Activated CD8-positive, alpha-beta memory T cell treated with anti-CD3 and anti-CD28 coated beads for 24 hours (primary cell): ENCODE results near the gene EYA4.
"Not testable (repeated sequence)": the region's sequence is repeated elsewhere in the genome, so short reads cannot be mapped to it uniquely, and the experiment has no call there.

Source experiments
- DNase-seq: peaks from one replicate; pipeline ENCODE4 v3.0.0-alpha.2; 2020

Gene EYA4

DNA sequence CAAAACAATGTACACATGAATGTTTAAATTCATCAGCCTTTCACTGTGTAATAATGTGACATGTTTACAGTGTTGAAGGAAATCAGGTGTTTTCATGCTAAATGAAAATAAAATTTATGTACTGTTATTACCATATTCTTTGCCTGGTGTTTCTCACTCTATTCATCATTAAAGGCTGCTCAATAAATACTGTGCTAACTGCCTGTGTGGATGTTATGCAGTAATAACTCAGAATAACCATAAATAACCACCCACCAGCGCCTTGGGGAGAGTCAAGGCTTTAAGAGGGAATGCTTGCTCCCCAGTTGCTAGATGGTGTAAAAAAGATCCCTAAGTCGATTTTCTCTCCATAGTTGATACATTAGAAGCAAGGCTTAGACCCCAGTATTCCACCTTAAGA is 299.9 kb downstream of the EYA4 start:
- no peak for DNase-seq

DNA sequence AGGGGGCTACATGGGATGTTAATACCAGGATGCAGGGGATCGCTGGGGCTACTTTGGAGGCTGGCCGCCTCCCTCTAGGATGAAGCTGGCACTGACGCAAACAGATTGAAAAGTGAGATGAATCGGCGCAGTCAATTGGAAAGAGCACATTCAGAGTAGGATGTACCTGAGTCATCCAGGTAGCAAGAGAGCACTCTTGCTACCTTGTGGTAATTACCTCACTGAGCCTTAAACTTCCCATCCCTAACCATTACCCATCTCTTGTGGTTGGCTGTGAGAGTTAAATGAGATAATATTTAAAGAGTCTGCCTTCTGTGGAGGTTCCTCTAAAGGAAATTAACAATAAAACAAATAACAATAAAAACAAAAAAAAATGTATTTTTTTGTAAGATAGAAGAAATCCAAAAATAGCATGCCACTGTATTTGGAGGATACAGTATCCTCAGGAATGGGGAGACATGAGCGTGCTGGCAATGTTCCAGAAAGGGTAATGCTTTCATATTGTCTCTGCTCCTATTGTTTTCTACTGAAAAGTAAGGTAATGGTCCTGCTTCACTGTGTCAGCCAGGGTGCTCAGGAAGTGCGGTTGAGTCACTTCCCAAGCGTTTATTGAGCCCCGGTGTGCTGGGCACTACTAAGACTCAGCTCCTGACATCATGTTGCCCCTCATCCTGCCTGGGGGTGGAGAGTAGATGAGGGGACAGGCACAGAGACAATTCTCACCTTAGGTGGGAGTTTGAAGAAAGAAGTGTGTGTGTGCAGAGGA is 301.1 kb downstream of the EYA4 start:
- DNase-seq = no peak

DNA sequence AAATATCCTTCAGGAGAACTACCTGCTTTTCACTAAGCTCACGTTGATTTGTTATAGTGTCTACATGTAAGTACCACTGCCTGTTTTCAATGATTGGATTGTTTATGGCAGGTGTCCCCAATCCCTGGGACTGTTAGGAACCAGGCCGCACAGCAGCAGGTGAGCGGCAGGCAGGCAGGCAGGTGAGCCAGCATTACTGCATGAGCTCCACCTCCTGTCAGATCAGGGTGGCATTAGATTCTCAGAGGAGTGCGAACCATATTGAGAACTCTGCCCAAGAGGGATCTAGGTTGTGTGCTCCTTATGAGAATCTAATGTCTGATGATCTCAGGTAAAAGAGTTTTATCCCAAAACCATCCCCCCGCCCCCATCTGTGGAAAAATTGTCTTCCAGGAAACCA is 303.3 kb downstream of the EYA4 start:
- DNase-seq = no peak

DNA sequence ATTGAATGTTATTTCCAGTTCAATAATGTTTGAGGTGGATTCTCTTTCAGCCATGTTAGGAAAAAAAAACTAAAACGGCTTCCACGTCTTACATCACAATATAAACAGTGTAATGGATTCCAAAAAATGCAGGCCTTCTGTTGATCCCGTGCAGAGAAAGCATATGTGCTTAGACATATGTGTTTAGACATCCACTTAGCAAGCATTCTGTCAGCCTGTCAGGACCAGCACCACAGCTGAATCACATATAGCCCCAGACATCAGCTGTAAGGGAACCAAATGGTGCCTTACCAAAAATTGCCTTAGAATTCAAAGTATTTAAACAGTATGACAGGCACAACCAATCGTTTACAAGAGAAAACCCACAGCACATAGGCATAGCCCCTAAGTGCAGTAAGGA is 304.9 kb downstream of the EYA4 start:
- no peak for DNase-seq

DNA sequence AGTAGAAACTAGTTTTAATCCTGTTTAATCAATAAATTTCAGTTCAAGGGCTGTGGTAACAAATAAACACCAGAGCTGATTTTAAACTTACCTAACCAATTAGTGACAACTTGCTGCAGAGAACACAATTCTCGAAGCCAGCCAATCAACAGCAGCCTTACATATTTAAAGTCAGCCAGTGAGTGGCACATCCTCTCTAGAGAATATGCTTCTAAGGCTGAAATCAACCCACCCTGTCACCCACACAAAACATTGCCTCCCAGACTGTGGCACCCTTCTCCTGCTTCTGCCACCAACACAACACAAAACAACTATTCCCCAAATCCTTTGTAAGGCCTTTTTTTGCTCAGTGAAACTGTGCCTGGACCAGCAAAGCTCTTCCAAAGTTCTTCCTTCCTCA is 306.0 kb downstream of the EYA4 start:
- no peak for DNase-seq

DNA sequence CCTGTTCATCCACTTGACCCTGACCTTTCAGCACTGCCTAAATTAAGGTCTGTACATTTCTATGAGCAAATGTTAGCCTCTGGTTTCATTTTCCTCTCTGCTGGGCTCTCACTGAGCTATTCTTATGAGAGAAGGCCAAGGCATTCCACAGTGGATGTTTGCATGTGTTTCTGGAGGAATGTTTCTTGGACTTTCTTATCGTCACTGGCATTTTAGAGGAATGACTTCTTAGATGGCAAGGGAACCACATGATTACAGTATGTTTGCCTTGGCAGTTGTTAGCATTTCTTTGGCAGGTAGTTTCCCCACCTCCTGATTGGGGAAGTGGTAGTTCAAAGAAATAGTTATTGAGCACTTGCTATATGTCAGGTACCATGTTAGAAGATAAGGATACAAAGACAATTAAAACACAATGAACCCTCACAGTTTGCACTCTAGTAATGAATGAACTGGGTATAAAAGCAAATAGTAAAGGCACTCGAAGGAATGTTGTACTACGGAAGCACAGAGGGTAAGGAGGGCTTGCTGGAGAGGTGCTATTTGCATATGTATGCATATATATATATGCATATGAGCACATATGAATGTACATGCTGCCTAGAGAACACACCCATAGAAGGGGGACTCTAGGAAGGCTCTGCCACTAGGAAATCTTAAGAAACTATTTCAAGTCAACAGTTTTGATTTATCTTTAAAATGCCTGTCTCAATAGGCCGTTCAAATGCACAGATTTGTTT is 307.4 kb downstream of the EYA4 start:
- no peak for DNase-seq

DNA sequence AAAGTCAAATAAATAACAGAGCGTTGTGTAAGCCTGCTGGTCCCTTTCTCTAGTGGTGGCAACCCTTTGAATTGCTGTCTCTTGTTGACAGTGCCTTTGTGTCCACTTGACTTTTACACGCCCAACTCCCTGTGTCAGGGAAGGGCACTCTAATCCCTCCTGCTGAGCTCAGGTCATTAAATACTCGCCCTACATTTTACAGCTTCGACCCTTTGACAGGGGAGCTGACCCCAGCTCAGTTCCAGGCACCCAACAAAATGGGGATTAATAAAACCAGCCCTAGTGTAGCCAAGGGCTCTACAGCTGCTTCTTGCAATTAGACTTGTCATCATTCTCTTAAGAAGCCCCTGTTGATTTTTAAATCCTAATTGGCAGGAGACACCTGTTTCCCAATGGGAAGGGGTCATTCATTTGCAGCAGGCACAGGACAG is 308.2 kb downstream of the EYA4 start:
- no peak for DNase-seq

DNA sequence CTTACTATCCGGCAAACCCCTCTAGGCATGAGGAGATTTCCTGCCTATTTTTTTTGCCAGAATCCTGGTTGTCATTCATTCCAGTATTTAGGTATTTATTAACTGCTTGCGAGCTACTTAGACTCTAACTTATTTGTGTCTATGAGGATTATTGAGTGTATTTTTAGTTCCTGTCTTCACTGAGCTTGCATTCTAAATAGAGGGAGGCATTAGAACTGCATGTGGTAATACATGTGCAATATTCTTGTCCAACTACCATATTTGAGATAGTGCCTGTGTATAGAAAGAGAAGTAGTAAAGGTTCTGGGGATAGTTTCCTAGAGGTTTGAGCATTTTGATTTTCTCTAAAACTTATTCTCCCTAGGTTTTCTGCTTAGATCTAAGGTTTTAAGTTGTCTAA is 308.9 kb downstream of the EYA4 start:
- DNase-seq = no peak

DNA sequence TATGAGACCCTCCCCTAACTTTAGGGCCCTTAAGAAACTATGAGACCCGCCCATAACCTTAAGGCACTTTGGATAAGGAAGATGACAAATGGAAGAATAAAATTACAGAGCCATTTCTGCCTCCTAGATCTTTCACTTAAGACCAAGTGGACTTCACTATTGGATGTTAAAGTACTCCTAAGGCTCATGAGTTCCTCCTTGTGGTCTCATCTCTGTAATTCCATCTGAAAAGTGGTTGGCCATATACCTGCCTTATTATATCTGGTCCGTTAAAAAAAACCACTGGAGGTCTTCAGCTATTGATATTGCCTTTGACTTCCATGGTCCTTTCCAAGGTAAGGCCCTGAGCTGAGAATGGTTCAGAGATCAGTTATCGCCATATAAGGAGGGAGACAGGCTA is 310.3 kb downstream of the EYA4 start:
- no peak for DNase-seq

DNA sequence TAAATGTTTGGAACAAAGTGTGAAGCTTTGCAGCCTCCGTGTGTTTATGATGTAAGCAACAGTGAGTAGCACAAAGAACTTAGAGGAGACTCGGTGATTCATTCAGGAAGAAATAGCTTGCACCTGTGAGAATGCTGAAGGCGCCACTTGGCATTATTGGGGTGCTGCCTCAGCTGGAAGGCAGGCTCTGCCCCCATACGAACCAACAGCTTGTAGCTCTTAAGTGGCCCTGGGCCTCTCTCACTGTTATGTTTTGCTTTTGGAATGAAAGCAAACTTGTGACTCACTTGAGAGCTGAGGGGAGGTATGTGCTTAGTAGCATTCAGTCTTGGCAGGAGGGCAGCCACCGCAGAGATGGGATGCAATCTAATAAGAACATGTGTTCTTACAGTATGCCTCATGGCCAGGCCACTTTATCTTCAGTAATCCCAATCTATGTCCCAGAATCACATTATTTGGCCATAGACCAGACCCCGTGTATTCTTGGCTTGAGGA is 310.7 kb downstream of the EYA4 start:
- DNase-seq = no peak

DNA sequence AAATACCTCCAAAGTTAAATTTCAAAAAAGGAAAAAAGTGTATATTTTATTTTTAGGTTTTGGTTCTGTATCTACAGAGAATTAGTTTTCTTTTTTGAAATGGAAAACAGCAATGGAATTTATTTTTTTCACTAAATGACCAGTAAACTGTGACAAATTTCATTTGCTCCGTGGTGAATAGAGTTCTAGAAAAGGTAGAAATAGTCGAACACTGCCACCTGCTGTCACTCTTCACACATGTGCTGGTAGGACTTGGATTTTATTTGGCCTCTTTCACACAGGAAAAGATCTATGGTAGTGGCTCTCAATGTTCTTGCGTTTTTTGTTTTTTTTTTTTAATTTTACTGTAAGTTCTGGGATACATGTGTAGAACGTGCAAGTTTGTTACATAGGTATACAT is 312.5 kb downstream of the EYA4 start:
- no peak for DNase-seq

DNA sequence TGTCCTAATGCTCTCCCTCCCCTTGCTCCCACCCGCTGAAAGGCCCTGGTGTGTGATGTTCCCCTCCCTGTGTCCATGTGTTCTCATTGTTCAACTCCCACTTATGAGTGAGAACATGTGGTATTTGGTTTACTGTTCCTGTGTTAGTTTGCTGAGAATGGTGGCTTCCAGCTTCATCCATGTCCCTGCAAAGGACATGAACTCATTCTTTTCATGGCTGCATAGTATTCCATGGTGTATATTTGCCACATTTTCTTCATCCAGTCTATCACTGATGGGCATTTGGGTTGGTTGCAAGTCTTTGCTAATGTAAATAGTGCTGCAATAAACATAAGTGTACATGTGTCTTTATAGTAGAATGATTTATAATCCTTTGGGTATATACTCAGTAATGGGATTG is 313.0 kb downstream of the EYA4 start:
- DNase-seq = not testable (repeated sequence)

DNA sequence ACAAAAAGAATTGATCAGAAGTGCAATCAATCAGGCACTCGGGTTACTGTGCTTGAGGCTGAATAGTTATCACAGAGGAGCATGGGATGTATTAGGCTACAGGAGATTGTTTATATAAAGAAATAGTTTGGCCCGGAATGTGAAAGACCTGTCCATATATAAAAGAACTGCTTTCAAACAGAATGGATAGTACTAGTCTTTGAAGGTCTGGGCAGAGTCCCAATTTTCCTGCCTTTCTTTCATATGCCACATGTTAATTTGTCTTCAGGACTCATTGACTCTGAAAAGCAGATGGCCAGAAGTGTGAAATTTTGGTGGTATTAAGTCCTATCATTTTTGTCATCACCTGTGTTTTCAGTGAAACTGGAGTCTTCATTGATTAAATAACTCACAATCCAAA is 314.5 kb downstream of the EYA4 start:
- no peak for DNase-seq

DNA sequence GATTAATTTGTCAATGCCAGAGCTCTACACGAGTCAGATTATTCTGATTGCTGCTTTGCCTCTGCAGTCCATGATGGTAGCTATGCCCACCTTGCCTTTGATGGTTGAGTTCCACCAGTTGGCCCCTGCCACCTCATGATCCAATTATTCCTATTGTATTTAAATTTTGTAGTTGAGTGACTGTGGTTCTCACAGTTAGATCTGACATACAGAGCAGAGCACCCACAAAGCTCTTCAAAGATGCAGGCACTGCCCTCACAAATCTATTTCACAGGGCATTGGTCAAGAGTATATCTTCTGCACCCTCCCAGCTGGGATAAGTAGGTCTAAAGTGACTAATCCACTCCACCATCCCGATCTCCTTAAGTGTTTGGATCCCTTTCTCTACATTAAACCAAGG is 318.8 kb downstream of the EYA4 start:
- DNase-seq = no peak

DNA sequence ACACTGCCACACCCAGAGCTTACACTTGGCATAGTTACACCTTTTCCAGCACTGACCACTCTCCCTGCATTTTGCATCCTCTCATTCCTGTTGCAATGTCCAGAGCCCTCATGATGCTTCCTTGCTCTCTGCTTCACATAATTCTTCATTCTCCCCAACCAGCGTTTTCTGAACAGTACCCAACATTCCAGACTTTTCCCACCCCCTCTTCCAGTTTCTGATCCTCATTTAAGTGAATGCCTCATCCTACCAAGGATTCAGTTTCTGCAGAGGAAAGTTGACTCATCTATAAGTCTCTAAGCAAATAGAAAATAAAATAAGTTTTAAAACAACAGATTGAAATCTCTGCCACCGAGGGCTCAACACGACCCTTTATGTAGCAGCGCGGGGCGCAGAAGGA is 326.5 kb downstream of the EYA4 start:
- DNase-seq = no peak

DNA sequence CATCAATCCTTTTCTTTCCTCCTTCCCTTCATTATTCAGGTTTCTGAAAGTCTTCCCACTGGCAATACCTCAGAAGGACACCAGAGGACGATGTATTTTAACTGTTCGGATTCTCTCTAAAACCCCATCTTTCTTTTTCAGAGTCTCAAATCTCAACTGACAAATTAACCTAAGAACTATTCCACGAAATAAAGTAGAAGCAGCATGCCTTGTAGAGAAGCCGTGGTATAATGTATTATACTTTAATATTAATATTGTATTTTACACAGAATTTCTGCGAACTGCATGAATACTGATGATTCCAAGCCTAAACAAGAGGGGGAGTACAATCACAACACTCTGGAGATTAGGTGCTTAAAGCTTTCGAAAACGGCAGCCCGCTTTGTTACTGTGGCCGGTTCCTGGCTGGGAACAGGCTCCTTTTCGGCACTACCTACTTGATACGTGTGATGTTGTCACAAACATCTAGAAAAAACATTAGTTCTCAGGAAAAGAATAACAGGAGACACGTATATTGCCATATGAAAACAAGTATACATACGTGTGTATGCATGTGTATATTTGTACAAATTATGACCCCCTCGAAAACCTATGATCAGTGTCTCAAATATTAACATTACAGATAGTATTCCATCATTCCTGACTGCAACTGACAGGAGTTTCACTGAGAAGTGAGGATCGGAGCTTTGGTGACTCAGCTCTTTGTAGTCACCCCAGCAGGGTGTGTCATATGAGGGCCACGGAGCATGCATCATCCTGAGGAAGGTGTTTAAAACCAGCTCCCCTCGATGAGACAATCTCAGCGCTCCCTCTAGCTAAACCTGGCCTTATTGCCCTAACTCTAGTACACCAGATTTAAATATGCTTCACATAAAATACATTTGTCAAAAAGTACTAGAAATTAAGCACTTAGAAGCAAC is 328.1 kb downstream of the EYA4 start:
- DNase-seq = no peak

DNA sequence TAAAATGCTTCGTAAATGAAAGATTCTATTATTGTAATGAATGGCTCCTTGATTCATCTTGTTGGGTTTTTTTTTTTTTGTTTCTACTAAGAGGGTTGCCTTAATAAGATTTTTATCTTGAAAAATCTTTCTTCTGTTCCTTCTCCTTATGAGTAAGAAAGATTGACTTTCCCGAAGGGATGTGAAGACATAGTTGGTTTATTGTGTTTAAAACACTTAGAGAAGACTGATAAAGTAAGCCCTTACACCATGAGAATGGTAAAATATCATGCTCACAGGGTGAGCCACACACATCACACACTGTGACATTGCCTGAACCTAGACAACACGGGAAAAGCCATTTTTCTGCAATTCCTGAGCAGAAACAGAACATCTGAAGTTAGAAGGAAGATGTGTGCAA is 330.5 kb downstream of the EYA4 start:
- no peak for DNase-seq

DNA sequence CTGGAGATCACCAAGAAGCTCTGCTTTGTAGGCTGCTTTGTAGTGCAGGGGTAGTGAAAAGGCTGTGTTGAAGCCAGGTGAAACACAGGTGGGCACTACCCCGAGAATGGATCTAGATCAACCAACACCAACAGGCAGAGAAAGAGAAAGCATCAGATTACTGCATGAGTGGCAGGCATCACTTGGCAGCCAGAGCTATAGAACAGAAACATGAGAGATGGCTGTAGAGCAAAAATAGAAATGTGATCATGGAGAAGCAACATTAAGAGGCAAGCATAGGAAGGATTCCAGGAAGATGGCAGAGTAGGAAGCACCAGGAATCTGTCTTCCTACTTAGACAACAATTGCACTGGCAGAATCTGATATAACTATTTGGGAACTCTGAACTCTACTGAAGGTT is 336.7 kb downstream of the EYA4 start:
- no peak for DNase-seq
